ENCODE measurements around the gene CABP2. TPM values are rescaled to one million over a fixed set of nuclear protein-coding genes. Genes with fewer than 3 reads are reported as not detected.

Gene CABP2
- total RNA-seq, 2 donors from 2014 or later, result not detected

- no peaks in the 10 kb centered on the region for H3K27me3 ChIP-seq (ENCODE audit: control insufficient read depth, insufficient read depth, low read length, poor library complexity, severe bottlenecking)
- peaks cover 11% of the 10 kb centered on the region for H3K27me3 Mint-ChIP-seq (ENCODE audit: insufficient read depth)
- H3K9me3 Mint-ChIP-seq, result peaks cover 9% of the 10 kb centered on the region
- WGBS, 2 experiments (ENCODE audit: insufficient coverage in 1 of 2, insufficient read length in 1 of 2), result 84 to 85% methylated on average over 5 to 8 of the region's 8 CpGs
- no peaks in the 10 kb centered on the region for H3K36me3 ChIP-seq (ENCODE audit: control insufficient read depth, insufficient read depth, low read length)
- no peak overlapping the region for H3K27ac ChIP-seq (ENCODE audit: low read depth, low read length)
- no peak overlapping the region for H3K4me3 Mint-ChIP-seq
- no peaks in the 10 kb centered on the region for H3K4me1 ChIP-seq (ENCODE audit: control insufficient read depth, insufficient read depth, low read length)
- no peak overlapping the region for H3K4me3 ChIP-seq (ENCODE audit: low read length)
- no peaks in the 10 kb centered on the region for H3K36me3 Mint-ChIP-seq (ENCODE audit: low read depth)
- peaks cover 4% of the 10 kb centered on the region for H3K9me3 ChIP-seq (ENCODE audit: control insufficient read depth, low read length)
- peaks cover 4% of the 10 kb centered on the region for H3K4me1 Mint-ChIP-seq
- H3K27ac Mint-ChIP-seq, result no peak overlapping the region
- DNase-seq, result peak; percentile 74
- TF ChIP-seq, protein P1, sequence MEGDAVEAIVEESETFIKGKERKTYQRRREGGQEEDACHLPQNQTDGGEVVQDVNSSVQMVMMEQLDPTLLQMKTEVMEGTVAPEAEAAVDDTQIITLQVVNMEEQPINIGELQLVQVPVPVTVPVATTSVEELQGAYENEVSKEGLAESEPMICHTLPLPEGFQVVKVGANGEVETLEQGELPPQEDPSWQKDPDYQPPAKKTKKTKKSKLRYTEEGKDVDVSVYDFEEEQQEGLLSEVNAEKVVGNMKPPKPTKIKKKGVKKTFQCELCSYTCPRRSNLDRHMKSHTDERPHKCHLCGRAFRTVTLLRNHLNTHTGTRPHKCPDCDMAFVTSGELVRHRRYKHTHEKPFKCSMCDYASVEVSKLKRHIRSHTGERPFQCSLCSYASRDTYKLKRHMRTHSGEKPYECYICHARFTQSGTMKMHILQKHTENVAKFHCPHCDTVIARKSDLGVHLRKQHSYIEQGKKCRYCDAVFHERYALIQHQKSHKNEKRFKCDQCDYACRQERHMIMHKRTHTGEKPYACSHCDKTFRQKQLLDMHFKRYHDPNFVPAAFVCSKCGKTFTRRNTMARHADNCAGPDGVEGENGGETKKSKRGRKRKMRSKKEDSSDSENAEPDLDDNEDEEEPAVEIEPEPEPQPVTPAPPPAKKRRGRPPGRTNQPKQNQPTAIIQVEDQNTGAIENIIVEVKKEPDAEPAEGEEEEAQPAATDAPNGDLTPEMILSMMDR (conservative IDR thresholded peaks at IDR 0.05), result peak; percentile 23
- H3K9ac ChIP-seq (ENCODE audit: extremely low read depth, low read length, poor library complexity, severe bottlenecking), result no peak overlapping the region
Measured at GRCh38 chr11:67545280-67545679, 22.0 kb upstream of the CABP2 start.

DNA sequence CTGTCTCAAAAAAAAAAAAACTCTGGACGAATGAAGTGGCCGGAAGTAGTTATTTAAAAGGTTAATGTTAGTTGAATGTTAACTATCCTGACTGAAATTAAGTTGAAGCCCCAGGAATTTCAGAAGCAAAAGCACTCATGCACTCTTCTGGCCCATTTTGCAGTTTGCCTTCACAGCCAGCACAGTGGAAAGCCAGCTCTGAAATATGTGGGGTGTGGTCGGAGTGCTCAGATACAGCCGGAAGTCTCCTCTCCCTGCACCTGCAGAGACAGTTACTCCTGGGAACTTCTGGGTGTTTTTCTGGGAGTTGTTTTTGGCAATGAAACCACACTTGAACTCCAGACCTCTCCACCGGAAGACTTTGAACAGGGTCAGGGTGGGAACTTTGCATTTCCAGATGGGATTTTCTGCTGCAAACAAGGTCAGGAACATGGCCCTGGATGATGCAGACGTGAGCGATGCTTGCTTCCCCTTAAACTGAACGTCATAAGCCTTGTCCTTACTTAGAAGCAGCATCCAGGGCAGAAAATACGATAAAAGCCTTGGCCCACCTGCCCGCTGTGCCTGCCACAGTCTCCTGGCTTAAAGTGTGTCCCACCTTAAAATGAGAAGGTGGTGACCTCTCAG is 21.5 kb upstream of the CABP2 start:
- Mint-ChIP-seq H3K36me3 (ENCODE audit: low read depth) (no peaks in the 10 kb centered on the region), H3K4me1 (peaks cover 4% of the 10 kb centered on the region), H3K27ac (no peak overlapping the region), H3K4me3 (no peak overlapping the region), H3K27me3 (ENCODE audit: insufficient read depth) (peaks cover 9% of the 10 kb centered on the region), H3K9me3 (peaks cover 5% of the 10 kb centered on the region)
- DNase-seq, result no peak
- H3K27me3 ChIP-seq (ENCODE audit: control insufficient read depth, insufficient read depth, low read length, poor library complexity, severe bottlenecking), result no peaks in the 10 kb centered on the region
- TF ChIP-seq, protein P1 (conservative IDR thresholded peaks at IDR 0.05), result no peak
- no peaks in the 10 kb centered on the region for H3K36me3 ChIP-seq (ENCODE audit: control insufficient read depth, insufficient read depth, low read length)
- H3K9ac ChIP-seq (ENCODE audit: extremely low read depth, low read length, poor library complexity, severe bottlenecking), result no peak overlapping the region
- H3K9me3 ChIP-seq (ENCODE audit: control insufficient read depth, low read length), result no peaks in the 10 kb centered on the region
- no peaks in the 10 kb centered on the region for H3K4me1 ChIP-seq (ENCODE audit: control insufficient read depth, insufficient read depth, low read length)
- H3K27ac ChIP-seq (ENCODE audit: low read depth, low read length), result no peak overlapping the region
- H3K4me3 ChIP-seq (ENCODE audit: low read length), result no peak overlapping the region
- 87 to 90% methylated on average over 8 to 10 of the region's 10 CpGs for whole genome bisulfite sequencing, 2 experiments (ENCODE audit: insufficient coverage in 1 of 2, insufficient read length in 1 of 2)

DNA sequence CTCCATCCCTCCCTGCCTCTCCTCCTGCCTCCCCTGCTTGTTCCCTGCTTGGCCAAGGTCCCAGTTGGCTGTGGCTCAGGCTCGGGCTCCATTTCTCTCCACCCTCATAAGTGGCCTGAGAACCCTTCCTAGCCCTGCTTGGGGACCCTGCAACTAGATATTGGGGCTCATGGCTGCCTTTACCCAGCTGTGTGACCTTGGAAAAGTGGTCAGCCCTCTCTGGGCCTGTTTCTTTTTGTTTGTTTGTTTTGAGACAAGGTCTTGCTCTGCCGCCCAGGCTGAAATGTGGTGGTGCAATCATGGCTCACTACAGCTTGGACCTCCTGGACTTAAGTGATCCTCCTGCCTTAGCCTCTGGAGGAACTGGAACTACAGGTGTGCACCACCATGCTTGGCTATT is 20.3 kb upstream of the CABP2 start:
- H3K9me3 Mint-ChIP-seq, result peaks cover 6% of the 10 kb centered on the region
- no peak overlapping the region for H3K27ac Mint-ChIP-seq
- no peaks in the 10 kb centered on the region for H3K36me3 Mint-ChIP-seq (ENCODE audit: low read depth)
- Histone ChIP-seq H3K36me3 (ENCODE audit: control insufficient read depth, insufficient read depth, low read length) (no peaks in the 10 kb centered on the region), H3K9ac (ENCODE audit: extremely low read depth, low read length, poor library complexity, severe bottlenecking) (no peak overlapping the region), H3K9me3 (ENCODE audit: control insufficient read depth, low read length) (no peaks in the 10 kb centered on the region), H3K4me3 (ENCODE audit: low read length) (no peak overlapping the region), H3K27ac (ENCODE audit: low read depth, low read length) (no peak overlapping the region), H3K4me1 (ENCODE audit: control insufficient read depth, insufficient read depth, low read length) (no peaks in the 10 kb centered on the region), H3K27me3 (ENCODE audit: control insufficient read depth, insufficient read depth, low read length, poor library complexity, severe bottlenecking) (no peaks in the 10 kb centered on the region)
- peaks cover 4% of the 10 kb centered on the region for H3K4me1 Mint-ChIP-seq
- no peak for DNase-seq
- no peak overlapping the region for H3K4me3 Mint-ChIP-seq
- 86 to 96% methylated on average over 2 of the region's 2 CpGs for WGBS, 2 experiments (ENCODE audit: insufficient coverage in 1 of 2, insufficient read length in 1 of 2)
- TF ChIP-seq, protein P1 (conservative IDR thresholded peaks at IDR 0.05), result no peak
- peaks cover 9% of the 10 kb centered on the region for H3K27me3 Mint-ChIP-seq (ENCODE audit: insufficient read depth)

Measured in endodermal cell (in vitro differentiated cells).